ENCODE data around the gene RUBCN.

RUBCN gene

DNA sequence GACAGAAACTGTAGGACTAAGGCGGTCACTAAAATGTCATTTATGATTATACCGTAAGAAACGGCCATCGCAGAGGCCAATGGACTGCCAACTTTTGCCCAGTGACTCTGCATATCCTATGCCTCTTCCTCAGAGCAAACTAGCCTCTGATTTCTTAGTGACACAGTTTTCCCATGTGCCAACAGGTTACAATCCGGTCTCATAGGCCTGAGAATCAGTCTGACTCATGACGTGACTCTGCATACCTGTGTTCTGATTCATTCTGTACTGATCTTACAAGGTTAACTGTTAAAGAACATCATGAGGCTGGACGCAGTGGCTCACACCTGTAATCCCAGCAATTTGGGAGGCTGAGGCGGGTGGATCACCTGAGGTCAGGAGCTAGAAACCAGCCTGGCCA, 17.8 kb downstream of the RUBCN start:
- peak; percentile 55 for TF ChIP-seq SCRT2 (tag by site-specific recombination; IDR thresholded peaks at IDR 0.05)
- no peak for TF ChIP-seq ZNF785 (tag by site-specific recombination; IDR thresholded peaks at IDR 0.05)
- Histone ChIP-seq H3K9me3 (ENCODE audit: control insufficient read depth, insufficient read depth, low read depth, low read length) (no peaks in the 10 kb centered on the region), H3K4me3 (ENCODE audit: low read depth, low read length) (no peak overlapping the region), H3K27ac (ENCODE audit: extremely low read depth, low read depth, low read length) (no peak overlapping the region), H3K36me3 (ENCODE audit: control insufficient read depth in 2 of 2, insufficient read depth in 1 of 2, low read length in 2 of 2) (no peaks in the 10 kb centered on the region), H3K4me1 (ENCODE audit: control insufficient read depth, insufficient read depth, low read length) (no peaks in the 10 kb centered on the region)
- ChIA-PET CTCF (no interaction called here), POLR2A (interaction anchor here (0.6 kb wide), 1 partner anchor 12 kb away, joined by 3 read pairs; no protein-coding TSS in a partner anchor)

DNA sequence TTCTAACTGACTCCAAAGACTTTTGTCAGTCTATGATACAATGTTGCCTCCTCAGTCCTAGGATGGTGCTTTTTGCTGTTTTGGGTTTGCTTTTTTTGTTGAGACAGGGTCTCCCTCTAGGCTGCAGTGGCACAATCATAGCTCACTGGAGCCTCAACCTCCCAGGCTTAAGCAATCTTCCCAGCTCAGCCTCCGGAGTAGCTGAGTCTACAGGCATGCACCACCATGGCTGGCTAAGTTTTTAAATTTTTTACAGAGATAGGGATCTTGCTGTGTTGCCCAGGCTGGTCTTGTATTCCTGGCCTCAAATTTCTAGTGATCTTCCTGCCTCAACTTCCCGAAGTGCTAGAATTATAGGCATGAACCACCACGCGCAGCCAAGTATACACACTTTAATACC, 22.5 kb downstream of the RUBCN start:
- H3K4me3 ChIP-seq (ENCODE audit: low read depth, low read length): no peak overlapping the region
- no peak for TF ChIP-seq ZNF561 (tag by site-specific recombination; IDR thresholded peaks at IDR 0.05; ENCODE audit: borderline replicate concordance)
- TF ChIP-seq ZNF366 (tag by site-specific recombination; conservative IDR thresholded peaks at IDR 0.05): no peak
- TF ChIP-seq, protein P1, sequence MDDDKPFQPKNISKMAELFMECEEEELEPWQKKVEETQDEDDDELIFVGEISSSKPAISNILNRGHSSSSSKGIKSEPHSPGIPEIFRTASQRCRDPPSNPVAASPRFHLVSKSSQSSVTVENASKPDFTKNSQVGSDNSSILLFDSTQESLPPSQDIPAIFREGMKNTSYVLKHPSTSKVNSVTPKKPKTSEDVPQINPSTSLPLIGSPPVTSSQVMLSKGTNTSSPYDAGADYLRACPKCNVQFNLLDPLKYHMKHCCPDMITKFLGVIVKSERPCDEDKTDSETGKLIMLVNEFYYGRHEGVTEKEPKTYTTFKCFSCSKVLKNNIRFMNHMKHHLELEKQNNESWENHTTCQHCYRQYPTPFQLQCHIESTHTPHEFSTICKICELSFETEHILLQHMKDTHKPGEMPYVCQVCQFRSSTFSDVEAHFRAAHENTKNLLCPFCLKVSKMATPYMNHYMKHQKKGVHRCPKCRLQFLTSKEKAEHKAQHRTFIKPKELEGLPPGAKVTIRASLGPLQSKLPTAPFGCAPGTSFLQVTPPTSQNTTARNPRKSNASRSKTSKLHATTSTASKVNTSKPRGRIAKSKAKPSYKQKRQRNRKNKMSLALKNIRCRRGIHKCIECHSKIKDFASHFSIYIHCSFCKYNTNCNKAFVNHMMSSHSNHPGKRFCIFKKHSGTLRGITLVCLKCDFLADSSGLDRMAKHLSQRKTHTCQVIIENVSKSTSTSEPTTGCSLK (tag by site-specific recombination; IDR thresholded peaks at IDR 0.05): no peak
- TF ChIP-seq ZNF23 (tag by site-specific recombination; IDR thresholded peaks at IDR 0.05; ENCODE audit: borderline replicate concordance): no peak
- no peak for TF ChIP-seq ZNF549 (tag by site-specific recombination; IDR thresholded peaks at IDR 0.05)
- no peak for TF ChIP-seq ZNF416 (tag by site-specific recombination; IDR thresholded peaks at IDR 0.05)
- TF ChIP-seq YY2 (tag by site-specific recombination; IDR thresholded peaks at IDR 0.05): no peak
- TF ChIP-seq, protein P2, sequence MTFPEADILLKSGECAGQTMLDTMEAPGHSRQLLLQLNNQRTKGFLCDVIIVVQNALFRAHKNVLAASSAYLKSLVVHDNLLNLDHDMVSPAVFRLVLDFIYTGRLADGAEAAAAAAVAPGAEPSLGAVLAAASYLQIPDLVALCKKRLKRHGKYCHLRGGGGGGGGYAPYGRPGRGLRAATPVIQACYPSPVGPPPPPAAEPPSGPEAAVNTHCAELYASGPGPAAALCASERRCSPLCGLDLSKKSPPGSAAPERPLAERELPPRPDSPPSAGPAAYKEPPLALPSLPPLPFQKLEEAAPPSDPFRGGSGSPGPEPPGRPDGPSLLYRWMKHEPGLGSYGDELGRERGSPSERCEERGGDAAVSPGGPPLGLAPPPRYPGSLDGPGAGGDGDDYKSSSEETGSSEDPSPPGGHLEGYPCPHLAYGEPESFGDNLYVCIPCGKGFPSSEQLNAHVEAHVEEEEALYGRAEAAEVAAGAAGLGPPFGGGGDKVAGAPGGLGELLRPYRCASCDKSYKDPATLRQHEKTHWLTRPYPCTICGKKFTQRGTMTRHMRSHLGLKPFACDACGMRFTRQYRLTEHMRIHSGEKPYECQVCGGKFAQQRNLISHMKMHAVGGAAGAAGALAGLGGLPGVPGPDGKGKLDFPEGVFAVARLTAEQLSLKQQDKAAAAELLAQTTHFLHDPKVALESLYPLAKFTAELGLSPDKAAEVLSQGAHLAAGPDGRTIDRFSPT (tag by site-specific recombination; IDR thresholded peaks at IDR 0.05): no peak
- ChIA-PET POLR2A (no interaction called here), CTCF (interaction anchor here (0.6 to 1.3 kb wide), 2 partner anchors 89 to 1185 kb away, joined by 3 to 6 read pairs; no protein-coding TSS in a partner anchor)
- H3K27ac ChIP-seq (ENCODE audit: extremely low read depth, low read depth, low read length): no peak overlapping the region
- H3K9me3 ChIP-seq (ENCODE audit: control insufficient read depth, insufficient read depth, low read depth, low read length): no peaks in the 10 kb centered on the region
- H3K4me1 ChIP-seq (ENCODE audit: control insufficient read depth, insufficient read depth, low read length): peaks cover 3% of the 10 kb centered on the region
- H3K36me3 ChIP-seq (ENCODE audit: control insufficient read depth in 2 of 2, insufficient read depth in 1 of 2, low read length in 2 of 2): no peaks in the 10 kb centered on the region; a peak in 1 of 3 replicates

DNA sequence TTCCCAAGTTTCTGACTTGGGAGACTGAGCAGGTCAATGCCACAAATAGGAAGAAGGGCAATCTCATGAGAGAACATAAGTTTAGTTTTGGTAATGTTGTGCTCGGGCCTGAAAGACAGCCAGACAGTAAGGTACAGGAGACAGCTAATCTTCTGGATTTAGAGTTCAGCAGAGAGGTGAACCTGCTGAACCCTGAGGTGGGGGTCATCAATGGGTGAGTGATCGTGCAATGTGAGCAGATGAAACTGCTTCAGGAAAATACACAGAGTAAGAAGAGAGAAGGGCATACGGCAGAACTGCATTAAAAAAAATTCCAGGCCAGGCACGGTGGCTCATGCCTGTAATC, 23.3 kb downstream of the RUBCN start:
- CTCF ChIA-PET: no interaction called here
- H3K4me1 ChIP-seq (ENCODE audit: control insufficient read depth, insufficient read depth, low read length): peaks cover 3% of the 10 kb centered on the region
- H3K27ac ChIP-seq (ENCODE audit: extremely low read depth, low read depth, low read length): no peak overlapping the region
- no peaks in the 10 kb centered on the region for H3K9me3 ChIP-seq (ENCODE audit: control insufficient read depth, insufficient read depth, low read depth, low read length)
- POLR2A ChIA-PET: no interaction called here
- H3K4me3 ChIP-seq (ENCODE audit: low read depth, low read length): no peak overlapping the region
- H3K36me3 ChIP-seq (ENCODE audit: control insufficient read depth in 2 of 2, insufficient read depth in 1 of 2, low read length in 2 of 2): no peaks in the 10 kb centered on the region; a peak in 1 of 3 replicates
- TF ChIP-seq ZNF548 (tag by site-specific recombination; IDR thresholded peaks at IDR 0.05) (no peak), ZNF610 (tag by site-specific recombination; IDR thresholded peaks at IDR 0.05; ENCODE audit: borderline replicate concordance) (no peak), ZNF792 (tag by site-specific recombination; IDR thresholded peaks at IDR 0.05) (no peak), KLF1 (tag by site-specific recombination; IDR thresholded peaks at IDR 0.05) (no peak), YY2 (tag by site-specific recombination; IDR thresholded peaks at IDR 0.05) (no peak), GLI2 (tag by site-specific recombination; IDR thresholded peaks at IDR 0.05; ENCODE audit: borderline replicate concordance, low read depth) (no peak), MZF1 (tag by site-specific recombination; IDR thresholded peaks at IDR 0.05; ENCODE audit: borderline replicate concordance) (no peak), ZNF274 (IDR thresholded peaks at IDR 0.05; ENCODE audit: low read length) (no peak), ZNF274 (tag by site-specific recombination; IDR thresholded peaks at IDR 0.05; ENCODE audit: borderline replicate concordance) (no peak), ZNF174 (tag by site-specific recombination; IDR thresholded peaks at IDR 0.05) (no peak), GLIS2 (tag by site-specific recombination; IDR thresholded peaks at IDR 0.05) (no peak), ZNF404 (tag by site-specific recombination; IDR thresholded peaks at IDR 0.05) (no peak), HOXA7 (CRISPR knock-in tag; IDR thresholded peaks at IDR 0.05; ENCODE audit: borderline replicate concordance) (no peak)
- TF ChIP-seq, protein P3, sequence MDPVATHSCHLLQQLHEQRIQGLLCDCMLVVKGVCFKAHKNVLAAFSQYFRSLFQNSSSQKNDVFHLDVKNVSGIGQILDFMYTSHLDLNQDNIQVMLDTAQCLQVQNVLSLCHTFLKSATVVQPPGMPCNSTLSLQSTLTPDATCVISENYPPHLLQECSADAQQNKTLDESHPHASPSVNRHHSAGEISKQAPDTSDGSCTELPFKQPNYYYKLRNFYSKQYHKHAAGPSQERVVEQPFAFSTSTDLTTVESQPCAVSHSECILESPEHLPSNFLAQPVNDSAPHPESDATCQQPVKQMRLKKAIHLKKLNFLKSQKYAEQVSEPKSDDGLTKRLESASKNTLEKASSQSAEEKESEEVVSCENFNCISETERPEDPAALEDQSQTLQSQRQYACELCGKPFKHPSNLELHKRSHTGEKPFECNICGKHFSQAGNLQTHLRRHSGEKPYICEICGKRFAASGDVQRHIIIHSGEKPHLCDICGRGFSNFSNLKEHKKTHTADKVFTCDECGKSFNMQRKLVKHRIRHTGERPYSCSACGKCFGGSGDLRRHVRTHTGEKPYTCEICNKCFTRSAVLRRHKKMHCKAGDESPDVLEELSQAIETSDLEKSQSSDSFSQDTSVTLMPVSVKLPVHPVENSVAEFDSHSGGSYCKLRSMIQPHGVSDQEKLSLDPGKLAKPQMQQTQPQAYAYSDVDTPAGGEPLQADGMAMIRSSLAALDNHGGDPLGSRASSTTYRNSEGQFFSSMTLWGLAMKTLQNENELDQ (tag by site-specific recombination; IDR thresholded peaks at IDR 0.05; ENCODE audit: low read depth): no peak
- TF ChIP-seq, protein P4, sequence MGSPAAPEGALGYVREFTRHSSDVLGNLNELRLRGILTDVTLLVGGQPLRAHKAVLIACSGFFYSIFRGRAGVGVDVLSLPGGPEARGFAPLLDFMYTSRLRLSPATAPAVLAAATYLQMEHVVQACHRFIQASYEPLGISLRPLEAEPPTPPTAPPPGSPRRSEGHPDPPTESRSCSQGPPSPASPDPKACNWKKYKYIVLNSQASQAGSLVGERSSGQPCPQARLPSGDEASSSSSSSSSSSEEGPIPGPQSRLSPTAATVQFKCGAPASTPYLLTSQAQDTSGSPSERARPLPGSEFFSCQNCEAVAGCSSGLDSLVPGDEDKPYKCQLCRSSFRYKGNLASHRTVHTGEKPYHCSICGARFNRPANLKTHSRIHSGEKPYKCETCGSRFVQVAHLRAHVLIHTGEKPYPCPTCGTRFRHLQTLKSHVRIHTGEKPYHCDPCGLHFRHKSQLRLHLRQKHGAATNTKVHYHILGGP (tag by site-specific recombination; IDR thresholded peaks at IDR 0.05): no peak
